Upper lobe of left lung (tissue), 6 donors: ENCODE data around the gene SLC38A3. TPM values are rescaled to one million over a fixed set of nuclear protein-coding genes. Genes with fewer than 3 reads are reported as not detected.
A peak's percentile ranks its signal among the peaks of the same experiment; 100 is the strongest.

Source experiments
- ATAC-seq, 2 donors: fragments of 200-7000 bp; cut with Tn5 transposase; one replicate each; pipeline ENCODE4 v1.9.1; 2022; ENCODE audit warnings: mild to moderate bottlenecking in 2 of 2, moderate library complexity in 2 of 2; ENCODE audit not compliant: low FRiP score in 2 of 2
- DNase-seq, 2 donors: peaks; one replicate each; pipeline ENCODE4 v3.0.0-alpha.2; 2019 to 2020
- H3K27ac ChIP-seq, 4 donors: fragments of 200-600 bp; sonication (generic); one replicate each; pipeline ENCODE4 v1.5.1; 2016 to 2019
- H3K27me3 ChIP-seq, 4 donors: fragments of 200-600 bp; sonication (generic); one replicate each; pipeline ENCODE4 v1.5.1; 2017 to 2019
- H3K36me3 ChIP-seq, 4 donors: fragments of 200-600 bp; sonication (generic); one replicate each; pipeline ENCODE4 v1.5.1; 2016 to 2019
- H3K4me1 ChIP-seq, 4 donors: fragments of 200-600 bp; sonication (generic); one replicate each; pipeline ENCODE4 v1.5.1; 2018 to 2019
- H3K4me3 ChIP-seq, 4 donors: fragments of 200-600 bp; sonication (generic); one replicate each; pipeline ENCODE4 v1.5.1; 2017 to 2019; ENCODE audit warnings: mild to moderate bottlenecking in 2 of 4, moderate library complexity in 1 of 4
- H3K9me3 ChIP-seq, 4 donors: fragments of 200-600 bp; sonication (generic); one replicate each; pipeline ENCODE4 v1.5.1; 2018 to 2019
- EP300 ChIP-seq, 4 donors: sonication (generic); formaldehyde crosslinking; IDR thresholded peaks; one replicate each; pipeline ENCODE4 v1.5.1; 2017; ENCODE audit warnings: antibody characterized with exemption in 4 of 4, control low read depth in 2 of 4
- POLR2A ChIP-seq, 4 donors: fragments of 450-650 bp; IDR thresholded peaks; one replicate each; pipeline ENCODE4 v1.5.1; 2016 to 2017; ENCODE audit warnings: antibody characterized with exemption in 4 of 4, mild to moderate bottlenecking in 2 of 4
- POLR2AphosphoS5 ChIP-seq, 2 donors: sonication (generic); formaldehyde crosslinking; IDR thresholded peaks; one replicate each; pipeline ENCODE4 v1.5.1; 2017; ENCODE audit warnings: antibody characterized with exemption in 2 of 2
- WGBS, 2 donors: methylation state at CpG; one replicate each; pipeline ENCODE4 v1.1.5; 2017 to 2018; 5-methylcytosine and 5-hydroxymethylcytosine counted together
- total RNA-seq, 6 donors: library from RNA; depleted of rRNA in 4 of 6; stranded (reverse); fragments of >200 nt in 4 of 6; gene quantifications; one replicate each; pipeline versions ENCODE4 v1.1.0 to v1.2.1, GENCODE V29; 2016 to 2021
- TF ChIP-seq, protein P1 (sequence below), 6 experiments: fragments of 450-650 bp in 4 of 6; fragments of 200-600 bp in 2 of 6; sonication (generic) in 2 of 6; IDR thresholded peaks; one replicate each; pipeline ENCODE4 v1.5.1; 2016 to 2019; ENCODE audit warnings: antibody characterized with exemption in 6 of 6
- donor health status: DM: no; HTN: no; CAD: no; lungs with moderate emphysema.
- donor health status: DM: no; HTN: yes; CAD: no; lungs with severe emphysema.

SLC38A3 gene
- total RNA-seq, 6 donors from 2014 or later = 0.15 to 0.17 TPM; not detected in 4

GRCh38 chr3:50238549-50239026 lies 33.5 kb downstream of the SLC38A3 start:
- H3K36me3 ChIP-seq = peaks cover 0 to 17% (median 8%) of the 10 kb centered on the region in 4 donors
- H3K4me3 ChIP-seq = peak overlapping the region; percentile 86 to 94 (median 90)
- DNase-seq (peak; percentile 93 to 94), ATAC-seq (peak in 1 of 2 donors; percentile 11)
- H3K4me1 ChIP-seq = peaks cover 66 to 77% (median 74%) of the 10 kb centered on the region in 4 donors
- WGBS, 2 donors = 14% methylated on average over 7 of the region's 7 CpGs; no CpG with 5 or more reads in 1 of the 2 donors
- TF ChIP-seq POLR2AphosphoS5 (IDR thresholded peaks at IDR 0.05) = peak; percentile 46 to 73
- TF ChIP-seq EP300 (IDR thresholded peaks at IDR 0.05) = no peak
- TF ChIP-seq, protein P1, sequence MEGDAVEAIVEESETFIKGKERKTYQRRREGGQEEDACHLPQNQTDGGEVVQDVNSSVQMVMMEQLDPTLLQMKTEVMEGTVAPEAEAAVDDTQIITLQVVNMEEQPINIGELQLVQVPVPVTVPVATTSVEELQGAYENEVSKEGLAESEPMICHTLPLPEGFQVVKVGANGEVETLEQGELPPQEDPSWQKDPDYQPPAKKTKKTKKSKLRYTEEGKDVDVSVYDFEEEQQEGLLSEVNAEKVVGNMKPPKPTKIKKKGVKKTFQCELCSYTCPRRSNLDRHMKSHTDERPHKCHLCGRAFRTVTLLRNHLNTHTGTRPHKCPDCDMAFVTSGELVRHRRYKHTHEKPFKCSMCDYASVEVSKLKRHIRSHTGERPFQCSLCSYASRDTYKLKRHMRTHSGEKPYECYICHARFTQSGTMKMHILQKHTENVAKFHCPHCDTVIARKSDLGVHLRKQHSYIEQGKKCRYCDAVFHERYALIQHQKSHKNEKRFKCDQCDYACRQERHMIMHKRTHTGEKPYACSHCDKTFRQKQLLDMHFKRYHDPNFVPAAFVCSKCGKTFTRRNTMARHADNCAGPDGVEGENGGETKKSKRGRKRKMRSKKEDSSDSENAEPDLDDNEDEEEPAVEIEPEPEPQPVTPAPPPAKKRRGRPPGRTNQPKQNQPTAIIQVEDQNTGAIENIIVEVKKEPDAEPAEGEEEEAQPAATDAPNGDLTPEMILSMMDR (IDR thresholded peaks at IDR 0.05) = no peak
- TF ChIP-seq POLR2A (IDR thresholded peaks at IDR 0.05) = no peak
- H3K9me3 ChIP-seq = no peaks in the 10 kb centered on the region
- H3K27ac ChIP-seq = peak overlapping the region; percentile 94 to 98 (median 95)
- no peaks in the 10 kb centered on the region for H3K27me3 ChIP-seq

DNA sequence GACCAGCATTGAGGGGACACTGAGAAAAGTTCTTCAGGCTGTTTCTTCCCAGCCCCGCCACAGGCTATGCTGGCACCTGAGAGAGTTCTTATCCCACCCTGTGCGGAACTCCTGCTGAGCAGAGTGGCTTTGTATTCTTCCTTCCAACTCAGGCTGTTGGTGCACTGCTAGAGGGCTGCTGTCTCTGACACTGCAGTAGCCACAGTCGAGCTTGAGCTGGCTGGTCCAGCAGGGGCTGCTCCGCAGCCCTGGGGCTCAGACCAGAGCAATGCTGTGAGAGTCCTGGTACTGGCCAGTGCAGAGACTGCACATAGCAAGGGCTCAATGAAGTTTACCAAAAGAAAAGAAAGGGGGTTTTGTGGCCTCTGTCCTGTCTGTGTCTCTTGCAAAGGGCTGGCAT lies 34.6 kb downstream of the SLC38A3 start:
- Histone ChIP-seq H3K4me3 (peak overlapping the region in 1 of 4 donors; percentile 91), H3K27me3 (no peaks in the 10 kb centered on the region), H3K36me3 (peaks cover 0 to 22% (median 9%) of the 10 kb centered on the region in 4 donors), H3K4me1 (peaks cover 74 to 85% (median 79%) of the 10 kb centered on the region in 4 donors), H3K27ac (peak overlapping the region; percentile 94 to 98 (median 95)), H3K9me3 (no peaks in the 10 kb centered on the region)
- DNase-seq = peak in 1 of 2 donors; percentile 29
- TF ChIP-seq POLR2AphosphoS5 (IDR thresholded peaks at IDR 0.05) = no peak
- TF ChIP-seq, protein P1 (IDR thresholded peaks at IDR 0.05) = no peak
- TF ChIP-seq POLR2A (IDR thresholded peaks at IDR 0.05) = no peak
- no peak for TF ChIP-seq EP300 (IDR thresholded peaks at IDR 0.05)
- no peak for ATAC-seq
- 73 to 75% methylated on average over 3 to 4 of the region's 4 CpGs for WGBS, 2 donors

- H3K4me3 ChIP-seq = peak overlapping the region in 1 of 4 donors; percentile 12
- WGBS, 2 donors = 60% methylated on average over 4 of the region's 4 CpGs; no CpG with 5 or more reads in 1 of the 2 donors
- H3K9me3 ChIP-seq = no peaks in the 10 kb centered on the region
- H3K27me3 ChIP-seq = no peaks in the 10 kb centered on the region
- peak in 1 of 2 donors; percentile 38 for DNase-seq
- H3K36me3 ChIP-seq = peaks cover 0 to 22% (median 9%) of the 10 kb centered on the region in 4 donors
- TF ChIP-seq POLR2AphosphoS5 (IDR thresholded peaks at IDR 0.05) (no peak), EP300 (IDR thresholded peaks at IDR 0.05) (no peak), POLR2A (IDR thresholded peaks at IDR 0.05) (no peak)
- TF ChIP-seq, protein P1 (IDR thresholded peaks at IDR 0.05) = no peak
- H3K27ac ChIP-seq = peak overlapping the region; percentile 94 to 98 (median 95)
- peaks cover 80 to 90% (median 85%) of the 10 kb centered on the region in 4 donors for H3K4me1 ChIP-seq
- no peak for ATAC-seq
Measured at GRCh38 chr3:50241163-50241562, 36.1 kb downstream of the SLC38A3 start.

DNA sequence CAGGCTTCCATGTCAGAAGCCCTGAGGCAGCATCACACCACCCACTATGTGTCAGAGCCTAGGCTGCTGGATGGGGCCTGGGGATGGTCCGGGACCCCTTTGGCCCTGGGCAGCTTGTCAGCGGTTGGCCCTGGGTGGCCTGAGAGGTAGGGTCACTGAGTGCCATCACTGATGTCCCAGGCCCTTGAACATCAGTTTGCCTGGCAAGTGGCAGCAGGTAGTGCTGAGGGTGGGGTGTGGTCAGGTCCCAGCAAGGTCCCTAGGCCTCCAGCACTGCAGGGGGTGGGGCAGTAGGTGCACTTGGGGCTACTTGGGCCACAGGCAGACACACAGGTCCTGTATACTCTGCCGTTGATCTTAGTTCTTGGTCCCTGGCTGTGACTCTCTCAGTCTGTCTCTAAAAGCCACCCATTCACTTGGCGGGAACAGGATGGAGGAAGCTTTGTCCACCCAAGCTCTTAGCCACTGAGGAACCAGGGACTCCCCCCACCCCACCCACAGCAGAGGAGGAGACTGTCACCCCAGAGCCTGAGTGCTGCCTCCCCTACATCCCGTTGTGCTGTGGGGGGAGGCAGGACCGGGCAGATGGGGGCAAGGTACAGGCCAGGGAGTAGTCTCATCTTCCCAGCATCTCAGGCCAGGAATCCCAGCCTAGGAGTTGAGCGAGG lies 36.8 kb downstream of the SLC38A3 start:
- Histone ChIP-seq H3K4me1 (peaks cover 87 to 97% (median 92%) of the 10 kb centered on the region in 4 donors), H3K27ac (peak overlapping the region; percentile 94 to 98 (median 95)), H3K9me3 (no peaks in the 10 kb centered on the region), H3K4me3 (peak overlapping the region in 2 of 4 donors; percentile 12 to 20), H3K27me3 (no peaks in the 10 kb centered on the region), H3K36me3 (peaks cover 0 to 22% (median 9%) of the 10 kb centered on the region in 4 donors)
- ATAC-seq (no peak), DNase-seq (peak in 1 of 2 donors; percentile 31)
- WGBS, 2 donors = 46% methylated on average over 7 of the region's 7 CpGs; no CpG with 5 or more reads in 1 of the 2 donors
- TF ChIP-seq EP300 (IDR thresholded peaks at IDR 0.05) = no peak
- no peak for TF ChIP-seq POLR2A (IDR thresholded peaks at IDR 0.05)
- TF ChIP-seq, protein P1 (IDR thresholded peaks at IDR 0.05) = no peak
- TF ChIP-seq POLR2AphosphoS5 (IDR thresholded peaks at IDR 0.05) = no peak
